K562 (cell line): ENCODE results near the gene LMCD1. TPM values are rescaled to one million over a fixed set of nuclear protein-coding genes. Genes with fewer than 3 reads are reported as not detected.

Source experiments
- ATAC-seq: fragments of 200-7000 bp; cut with Tn5 transposase; 3 replicates; pipeline ENCODE4 v1.9.1; 2020; ENCODE audit warnings: moderate library complexity
- BruUV-seq: library from RNA; stranded (reverse); fragments of 400-500 nt; replicated peaks from 2 replicates; lab custom pipeline; 2021; lab: Mats Ljungman, UMichigan
- CTCF ChIA-PET: fragments of 300-600 bp; formaldehyde crosslinking; extraction: SDS; loops from one replicate; lab custom pipeline; 2021; ENCODE audit warnings: low intra/inter-chr PET ratio; lab: Yijun Ruan, JAX
- POLR2A ChIA-PET: fragments of 300-600, 350-650 bp; sonication (Branson Sonifier 250); formaldehyde crosslinking; extraction: SDS; loops from one replicate; lab custom pipeline; 2021; ENCODE audit warnings: antibody characterized with exemption, inconsistent platforms; lab: Yijun Ruan, JAX
- DNase-seq, 4 experiments: peaks; one replicate each; pipeline versions ENCODE4 v3.0.0 to v3.0.0-alpha.2; 2011 to 2018; ENCODE audit warnings: low spot score in 3 of 4, mixed read lengths in 3 of 4; ENCODE audit errors: extremely low read depth in 1 of 4
- FAIRE-seq: peaks from 2 replicates; lab custom pipeline; 2011; peaks lifted over from hg19 to GRCh38; lab: Jason Lieb, UNC
- H2AFZ ChIP-seq: 2 replicates; pipeline ENCODE4 v1.6.0; 2011; ENCODE audit warnings: low read depth, low read length, control low read depth, inconsistent platforms
- H3K27ac ChIP-seq: fragments of 200-600 bp; 3 replicates; pipeline ENCODE4 v1.8.0; 2011; ENCODE audit warnings: low read depth, mild to moderate bottlenecking, control low read depth, inconsistent platforms, low read length, moderate library complexity, mixed read lengths; ENCODE audit errors: extremely low read depth
- H3K27me3 ChIP-seq, 2 experiments: fragments of 300-600 bp in 1 of 2; 2 replicates in 1 of 2; 3 replicates in 1 of 2; pipeline versions ENCODE4 v1.6.0 to v1.8.0; 2011; ENCODE audit warnings: inconsistent platforms in 2 of 2, low read length in 2 of 2, mild to moderate bottlenecking in 1 of 2, mixed read lengths in 1 of 2, moderate library complexity in 1 of 2; ENCODE audit not compliant: control insufficient read depth in 2 of 2, insufficient read depth in 2 of 2
- H3K36me3 ChIP-seq: fragments of 300-600 bp; 3 replicates; pipeline ENCODE4 v1.8.0; 2011; ENCODE audit warnings: mild to moderate bottlenecking, low read length, inconsistent platforms; ENCODE audit not compliant: control insufficient read depth, insufficient read depth
- H3K4me1 ChIP-seq, 2 experiments: fragments of 200-600 bp in 1 of 2; replicated peaks in 1 of 2; 2 replicates in 1 of 2; 3 replicates in 1 of 2; pipeline versions ENCODE4 v1.5.1 to v1.8.0; 2011; ENCODE audit warnings: inconsistent platforms in 2 of 2, low read length in 2 of 2, mild to moderate bottlenecking in 1 of 2, mixed read lengths in 1 of 2, moderate library complexity in 1 of 2; ENCODE audit not compliant: control insufficient read depth in 2 of 2, insufficient read depth in 2 of 2
- H3K4me2 ChIP-seq: 2 replicates; pipeline ENCODE4 v1.6.1; 2011; ENCODE audit warnings: low read length, control low read depth, inconsistent platforms, mixed read lengths; ENCODE audit not compliant: insufficient read depth
- H3K4me3 ChIP-seq: fragments of 200-600 bp; sonication (generic), shearing (Covaris generic); 2 replicates; pipeline ENCODE4 v1.5.1; 2016; ENCODE audit warnings: control low read depth, inconsistent platforms
- H3K79me2 ChIP-seq: fragments of 200-600 bp; 3 replicates; pipeline ENCODE4 v1.8.0; 2011; ENCODE audit warnings: low read length, inconsistent platforms; ENCODE audit not compliant: control insufficient read depth, insufficient read depth
- H3K9ac ChIP-seq, 2 experiments: 2 replicates each; pipeline versions ENCODE4 v1.6.0 to v1.6.1; 2011; ENCODE audit warnings: low read depth in 2 of 2, low read length in 2 of 2, control low read depth in 1 of 2, inconsistent platforms in 1 of 2, mild to moderate bottlenecking in 1 of 2, mixed read lengths in 1 of 2; ENCODE audit not compliant: insufficient read depth in 1 of 2
- H3K9me1 ChIP-seq: one replicate; pipeline ENCODE4 v1.6.0; 2011; ENCODE audit warnings: inconsistent platforms, mild to moderate bottlenecking, low read length, moderate library complexity; ENCODE audit not compliant: control insufficient read depth, insufficient read depth
- H3K9me3 ChIP-seq: replicated peaks from 2 replicates; pipeline ENCODE4 v1.5.1; 2011; ENCODE audit warnings: low read depth, low read length, inconsistent platforms; ENCODE audit not compliant: control insufficient read depth, insufficient read depth
- H4K20me1 ChIP-seq: replicated peaks from 2 replicates; pipeline ENCODE4 v1.6.1; 2011; ENCODE audit warnings: low read length, inconsistent platforms, mixed read lengths; ENCODE audit not compliant: control insufficient read depth, insufficient read depth
- WGBS: fragments of 100-300 bp; shearing (Covaris generic); methylation state at CpG from one replicate; pipeline ENCODE4 v1.1.6; 2016; ENCODE audit warnings: low coverage, mixed read lengths; ENCODE audit not compliant: insufficient coverage; ENCODE audit errors: missing lambda C conversion rate; 5-methylcytosine and 5-hydroxymethylcytosine counted together
- in situ Hi-C: fragments of 300-500 bp; cut with MboI; formaldehyde crosslinking; loops from 4 replicates; pipeline ENCODE4 v1.15.0; 2018; ENCODE audit warnings: inconsistent platforms, mixed read lengths
- intact Hi-C: fragments of 100-400 bp; cut with micrococcal nuclease; formaldehyde crosslinking; loops from 2 replicates; pipeline ENCODE4 v1.14.2; 2022
- polyA plus RNA-seq, 8 experiments: library from polyadenylated mRNA; depleted of rRNA in 4 of 8; stranded (reverse) in 5 of 8; unstranded in 3 of 8; fragments of >200 nt; fragmentation: Nextera tagmentation in 2 of 8; fragmentation: Illumina TruSeq in 1 of 8; extraction: Ambion mirVana in 2 of 8; extraction: Trizol in 1 of 8; gene quantifications; 2 replicates each; pipeline versions ENCODE4 v1.2.1 to v1.2.3, GENCODE V29; 2011 to 2014; ENCODE audit warnings: inconsistent platforms in 1 of 8, missing spikeins in 1 of 8
- total RNA-seq, 7 experiments: library from RNA; depleted of rRNA in 6 of 7; stranded (reverse); fragments of >200 nt in 6 of 7; fragmentation: Illumina TruSeq in 2 of 7; extraction: Trizol in 2 of 7; gene quantifications; 2 replicates each; pipeline versions ENCODE4 v1.2.1 to v1.2.3, GENCODE V29; 2011 to 2021; ENCODE audit warnings: low replicate concordance in 1 of 7
- TF ChIP-seq, protein P1 (sequence below): fragments of 250-450 bp; sonication (Bioruptor Pico); IDR thresholded peaks from 2 replicates; pipeline ENCODE4 v1.4.0; 2020; ENCODE audit warnings: mild to moderate bottlenecking, moderate library complexity
- TF ChIP-seq, protein P2 (sequence below), 2 experiments: fragments of 450-650 bp in 1 of 2; sonication (generic) in 1 of 2; formaldehyde crosslinking in 1 of 2; IDR thresholded peaks; 2 replicates each; pipeline versions ENCODE4 v1.7.1 to v1.9.0; 2016 to 2022; ENCODE audit warnings: inconsistent platforms in 1 of 2, mild to moderate bottlenecking in 1 of 2, missing genetic modification reagents in 1 of 2

Gene LMCD1
- total and polyA plus RNA-seq, 9 of the 15 experiments (the other 6 are each of a cell fraction or from before 2014, with no cell fraction given): 0.60 TPM; not detected in 8

DNA sequence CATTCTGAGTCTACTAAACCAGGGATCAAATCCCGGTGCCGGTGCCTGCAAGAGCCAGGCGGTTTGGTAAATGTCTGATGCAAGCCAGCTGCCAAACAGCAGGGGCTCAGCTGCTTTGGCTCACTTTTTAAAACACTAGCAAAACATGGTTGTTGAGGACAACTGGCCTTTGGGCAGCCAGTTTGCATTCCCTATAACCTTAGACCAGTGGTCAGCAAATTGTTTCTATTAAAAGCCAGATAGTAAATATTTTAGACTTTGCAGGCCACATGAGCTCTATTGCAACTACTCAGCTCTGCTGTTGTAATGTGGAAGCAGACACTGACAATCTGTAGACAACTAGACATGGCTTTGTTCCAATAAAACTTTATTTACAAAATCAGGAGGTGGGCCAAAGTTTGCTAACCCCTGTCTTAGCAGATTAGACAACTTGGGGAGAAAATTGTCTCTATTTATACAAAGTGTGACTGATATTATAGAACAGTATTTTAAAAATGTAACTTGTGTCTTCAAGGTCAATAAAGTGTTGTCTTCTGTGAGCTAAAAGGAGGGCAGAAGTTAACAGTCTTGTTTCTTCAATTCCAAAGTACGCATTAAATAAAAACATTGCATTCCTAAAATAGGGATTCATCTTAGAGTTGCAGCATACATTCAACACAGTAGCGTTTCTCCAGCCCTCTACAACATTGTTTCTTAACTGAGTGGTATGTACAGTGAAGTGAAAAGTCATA lies 75.4 kb downstream of the LMCD1 start:
- no peak overlapping the region for H3K4me3 ChIP-seq
- intact Hi-C loops: no loop called here
- BruUV-seq: no TSS peak

More for the DNA sequence above, 75.4 kb downstream of the LMCD1 start:
- Histone ChIP-seq H3K9me3 (no peaks in the 10 kb centered on the region), H3K4me1 (no peaks in the 10 kb centered on the region), H3K36me3 (no peaks in the 10 kb centered on the region), H3K4me2 (no peak overlapping the region)
- DNase-seq (no peak), ATAC-seq (no peak)
- TF ChIP-seq, protein P1, sequence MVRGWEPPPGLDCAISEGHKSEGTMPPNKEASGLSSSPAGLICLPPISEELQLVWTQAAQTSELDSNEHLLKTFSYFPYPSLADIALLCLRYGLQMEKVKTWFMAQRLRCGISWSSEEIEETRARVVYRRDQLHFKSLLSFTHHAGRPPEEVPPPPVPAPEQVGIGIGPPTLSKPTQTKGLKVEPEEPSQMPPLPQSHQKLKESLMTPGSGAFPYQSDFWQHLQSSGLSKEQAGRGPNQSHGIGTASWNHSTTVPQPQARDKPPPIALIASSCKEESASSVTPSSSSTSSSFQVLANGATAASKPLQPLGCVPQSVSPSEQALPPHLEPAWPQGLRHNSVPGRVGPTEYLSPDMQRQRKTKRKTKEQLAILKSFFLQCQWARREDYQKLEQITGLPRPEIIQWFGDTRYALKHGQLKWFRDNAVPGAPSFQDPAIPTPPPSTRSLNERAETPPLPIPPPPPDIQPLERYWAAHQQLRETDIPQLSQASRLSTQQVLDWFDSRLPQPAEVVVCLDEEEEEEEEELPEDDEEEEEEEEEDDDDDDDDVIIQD (CRISPR knock-in tag): no peak
- TF ChIP-seq, protein P2, sequence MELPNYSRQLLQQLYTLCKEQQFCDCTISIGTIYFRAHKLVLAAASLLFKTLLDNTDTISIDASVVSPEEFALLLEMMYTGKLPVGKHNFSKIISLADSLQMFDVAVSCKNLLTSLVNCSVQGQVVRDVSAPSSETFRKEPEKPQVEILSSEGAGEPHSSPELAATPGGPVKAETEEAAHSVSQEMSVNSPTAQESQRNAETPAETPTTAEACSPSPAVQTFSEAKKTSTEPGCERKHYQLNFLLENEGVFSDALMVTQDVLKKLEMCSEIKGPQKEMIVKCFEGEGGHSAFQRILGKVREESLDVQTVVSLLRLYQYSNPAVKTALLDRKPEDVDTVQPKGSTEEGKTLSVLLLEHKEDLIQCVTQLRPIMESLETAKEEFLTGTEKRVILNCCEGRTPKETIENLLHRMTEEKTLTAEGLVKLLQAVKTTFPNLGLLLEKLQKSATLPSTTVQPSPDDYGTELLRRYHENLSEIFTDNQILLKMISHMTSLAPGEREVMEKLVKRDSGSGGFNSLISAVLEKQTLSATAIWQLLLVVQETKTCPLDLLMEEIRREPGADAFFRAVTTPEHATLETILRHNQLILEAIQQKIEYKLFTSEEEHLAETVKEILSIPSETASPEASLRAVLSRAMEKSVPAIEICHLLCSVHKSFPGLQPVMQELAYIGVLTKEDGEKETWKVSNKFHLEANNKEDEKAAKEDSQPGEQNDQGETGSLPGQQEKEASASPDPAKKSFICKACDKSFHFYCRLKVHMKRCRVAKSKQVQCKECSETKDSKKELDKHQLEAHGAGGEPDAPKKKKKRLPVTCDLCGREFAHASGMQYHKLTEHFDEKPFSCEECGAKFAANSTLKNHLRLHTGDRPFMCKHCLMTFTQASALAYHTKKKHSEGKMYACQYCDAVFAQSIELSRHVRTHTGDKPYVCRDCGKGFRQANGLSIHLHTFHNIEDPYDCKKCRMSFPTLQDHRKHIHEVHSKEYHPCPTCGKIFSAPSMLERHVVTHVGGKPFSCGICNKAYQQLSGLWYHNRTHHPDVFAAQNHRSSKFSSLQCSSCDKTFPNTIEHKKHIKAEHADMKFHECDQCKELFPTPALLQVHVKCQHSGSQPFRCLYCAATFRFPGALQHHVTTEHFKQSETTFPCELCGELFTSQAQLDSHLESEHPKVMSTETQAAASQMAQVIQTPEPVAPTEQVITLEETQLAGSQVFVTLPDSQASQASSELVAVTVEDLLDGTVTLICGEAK (IDR thresholded peaks at IDR 0.05): peak; percentile 84
- TF ChIP-seq, protein P2 (CRISPR knock-in tag; IDR thresholded peaks at IDR 0.05): no peak
- TF ChIP-seq, all 486 proteins: peak for 1
- Histone ChIP-seq H4K20me1 (no peaks in the 10 kb centered on the region), H3K79me2 (no peaks in the 10 kb centered on the region), H3K27ac (no peak overlapping the region), H3K9me1 (no peaks in the 10 kb centered on the region), H2AFZ (no peak overlapping the region), H3K9ac (no peak overlapping the region), H3K27me3 (0 out of 5 replicates have a peak, but pooled peaks cover 0 to 6% of the 10 kb centered on the region in 2 experiments)
- in situ Hi-C loops: no loop called here
- WGBS: 0% methylated on average over 5 of the region's 5 CpGs
- FAIRE-seq: no peak
- CTCF ChIA-PET: no interaction called here
- POLR2A ChIA-PET: interaction anchor here (0.7 kb wide), 1 partner anchor 37 kb away, joined by 3 read pairs; no protein-coding TSS in a partner anchor
